H1 (cell line): Measurements from ENCODE around the gene ADAMTS3.

Experiments
- BACH1 ChIP-seq: IDR thresholded peaks from 2 replicates; pipeline ENCODE4 v1.6.1; 2012; ENCODE audit warnings: low read length, improper control_type of control experiment
- CHD2 ChIP-seq: IDR thresholded peaks from 2 replicates; pipeline ENCODE4 v1.6.1; 2012; ENCODE audit warnings: low read length, improper control_type of control experiment
- CTCF ChIP-seq, 3 experiments: IDR thresholded peaks; 1 replicate in 2 of 3; 2 replicates in 1 of 3; pipeline versions ENCODE4 v1.5.1 to v1.6.1; 2011; ENCODE audit warnings: low read length in 3 of 3, mild to moderate bottlenecking in 3 of 3, inconsistent platforms in 2 of 3, low read depth in 1 of 3, moderate library complexity in 1 of 3; ENCODE audit not compliant: insufficient read depth in 1 of 3; ENCODE audit errors: control extremely low read depth in 1 of 3
- MAX ChIP-seq: IDR thresholded peaks from 2 replicates; pipeline ENCODE4 v1.6.1; 2012; ENCODE audit warnings: inconsistent platforms
- POLR2A ChIP-seq, 2 experiments: IDR thresholded peaks; 1 replicate in 1 of 2; 2 replicates in 1 of 2; pipeline ENCODE4 v1.6.1; 2011; ENCODE audit warnings: low read depth in 2 of 2, low read length in 2 of 2, mild to moderate bottlenecking in 2 of 2; ENCODE audit errors: control extremely low read depth in 1 of 2
- SP1 ChIP-seq: IDR thresholded peaks from 2 replicates; pipeline ENCODE4 v1.6.1; 2011; ENCODE audit warnings: low read depth, low read length
- SP2 ChIP-seq: IDR thresholded peaks from 2 replicates; pipeline ENCODE4 v1.6.1; 2012; ENCODE audit warnings: mild to moderate bottlenecking, low read length, inconsistent platforms
- SUZ12 ChIP-seq: fragments of 200-600 bp; sonication (generic); IDR thresholded peaks from 2 replicates; pipeline ENCODE4 v1.6.1; 2012; ENCODE audit warnings: mild to moderate bottlenecking, inconsistent platforms, low read length, moderate library complexity, mixed read lengths

GRCh38 chr4:72507167-72507566, 61.9 kb downstream of the ADAMTS3 start:
- TF ChIP-seq MAX (no peak), SP1 (no peak), SUZ12 (no peak), BACH1 (no peak), CTCF (IDR thresholded peaks at IDR 0.05; ENCODE audit: control extremely low read depth in 1 of 3, insufficient read depth in 1 of 3, low read depth in 1 of 3, low read length in 3 of 3) (no peak), SP2 (no peak), POLR2A (IDR thresholded peaks at IDR 0.05; ENCODE audit: control extremely low read depth in 1 of 2, low read depth in 2 of 2, low read length in 2 of 2) (no peak), CHD2 (no peak)
